Measurements from ENCODE around the gene GTPBP2. TPM values are rescaled to one million over a fixed set of nuclear protein-coding genes. Genes with fewer than 3 reads are reported as not detected.

The GTPBP2 gene
- total and polyA plus RNA-seq, 10 donors: 29.6 to 100 (median 59.9) TPM

DNA sequence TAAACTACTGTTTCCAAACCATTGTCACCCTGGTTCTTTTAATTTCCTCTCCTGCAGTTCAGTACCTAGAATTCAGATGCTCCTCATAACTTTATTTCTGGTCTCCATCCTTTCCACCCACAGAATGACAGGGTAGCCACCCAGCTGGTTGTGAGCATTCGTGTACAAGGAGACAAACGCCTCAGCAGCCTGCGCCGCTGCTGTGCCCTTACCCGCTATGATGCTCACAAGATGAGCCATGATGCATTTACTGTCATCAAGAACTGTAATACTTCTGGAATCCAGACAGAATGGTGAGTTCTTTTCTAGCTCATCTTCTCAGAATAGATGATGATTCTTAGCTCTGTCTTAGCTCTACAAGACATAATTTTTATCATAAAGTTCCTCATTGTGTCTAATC lies 18.6 kb downstream of the GTPBP2 start:
- no peaks in the 10 kb centered on the region for H3K27me3 ChIP-seq (replicated peaks in 1 of 7)
- H3K9me3 ChIP-seq: no peaks in the 10 kb centered on the region
- no peak for DNase-seq
- peaks cover 2 to 87% (median 63%) of the 10 kb centered on the region in 6 donors for H3K36me3 ChIP-seq
- intact Hi-C loops (cut with DNase I; ENCODE audit: low total_unique reads): no loop called here
- 91 to 100% (median 97%) methylated on average over 5 of the region's 5 CpGs for WGBS, 5 donors
- no peak overlapping the region for H3K27ac ChIP-seq
- peaks cover 0 to 14% (median 8%) of the 10 kb centered on the region in 6 donors for H3K4me1 ChIP-seq
- TF ChIP-seq POLR2A (IDR thresholded peaks at IDR 0.05): no peak
- no peak for TF ChIP-seq POLR2AphosphoS5 (IDR thresholded peaks at IDR 0.05)
- TF ChIP-seq, protein P1, sequence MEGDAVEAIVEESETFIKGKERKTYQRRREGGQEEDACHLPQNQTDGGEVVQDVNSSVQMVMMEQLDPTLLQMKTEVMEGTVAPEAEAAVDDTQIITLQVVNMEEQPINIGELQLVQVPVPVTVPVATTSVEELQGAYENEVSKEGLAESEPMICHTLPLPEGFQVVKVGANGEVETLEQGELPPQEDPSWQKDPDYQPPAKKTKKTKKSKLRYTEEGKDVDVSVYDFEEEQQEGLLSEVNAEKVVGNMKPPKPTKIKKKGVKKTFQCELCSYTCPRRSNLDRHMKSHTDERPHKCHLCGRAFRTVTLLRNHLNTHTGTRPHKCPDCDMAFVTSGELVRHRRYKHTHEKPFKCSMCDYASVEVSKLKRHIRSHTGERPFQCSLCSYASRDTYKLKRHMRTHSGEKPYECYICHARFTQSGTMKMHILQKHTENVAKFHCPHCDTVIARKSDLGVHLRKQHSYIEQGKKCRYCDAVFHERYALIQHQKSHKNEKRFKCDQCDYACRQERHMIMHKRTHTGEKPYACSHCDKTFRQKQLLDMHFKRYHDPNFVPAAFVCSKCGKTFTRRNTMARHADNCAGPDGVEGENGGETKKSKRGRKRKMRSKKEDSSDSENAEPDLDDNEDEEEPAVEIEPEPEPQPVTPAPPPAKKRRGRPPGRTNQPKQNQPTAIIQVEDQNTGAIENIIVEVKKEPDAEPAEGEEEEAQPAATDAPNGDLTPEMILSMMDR (IDR thresholded peaks at IDR 0.05 in 8 of 11, conservative IDR thresholded peaks at IDR 0.05 in 3 of 11): no peak
- H3K4me3 ChIP-seq: no peak overlapping the region

DNA sequence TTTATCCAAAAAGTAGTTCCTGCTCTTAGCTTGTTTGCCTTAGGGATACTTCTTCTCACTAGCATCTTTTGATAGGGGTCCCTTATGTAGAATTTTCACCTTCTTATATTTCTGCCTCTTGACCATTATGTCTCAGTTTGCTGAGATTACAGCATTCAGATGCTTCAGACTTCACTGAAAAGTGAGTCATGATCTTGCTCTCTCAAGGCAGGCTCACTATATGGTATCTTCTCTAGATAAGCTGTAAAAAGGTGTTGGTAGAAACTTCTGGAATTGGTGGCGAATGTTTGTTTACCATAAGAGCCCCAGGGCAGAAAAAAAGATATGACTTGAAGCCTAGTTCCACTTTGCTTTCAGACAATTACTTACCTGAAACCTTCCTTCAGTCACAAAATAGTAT lies 19.7 kb downstream of the GTPBP2 start:
- H3K27ac ChIP-seq: no peak overlapping the region
- intact Hi-C loops (cut with DNase I; ENCODE audit: low total_unique reads): loop anchor here (5.0 kb wide), 1 partner anchor 468 kb away; no protein-coding TSS in a partner anchor
- no peak for DNase-seq
- H3K27me3 ChIP-seq (replicated peaks in 1 of 7): no peaks in the 10 kb centered on the region
- H3K9me3 ChIP-seq: no peaks in the 10 kb centered on the region
- TF ChIP-seq, protein P1 (IDR thresholded peaks at IDR 0.05 in 8 of 11, conservative IDR thresholded peaks at IDR 0.05 in 3 of 11): no peak
- TF ChIP-seq POLR2AphosphoS5 (IDR thresholded peaks at IDR 0.05) (no peak), POLR2A (IDR thresholded peaks at IDR 0.05) (no peak)
- peaks cover 0 to 14% (median 8%) of the 10 kb centered on the region in 6 donors for H3K4me1 ChIP-seq
- no peak overlapping the region for H3K4me3 ChIP-seq
- WGBS, 5 donors: 92 to 100% (median 97%) methylated on average over 1 of the region's 1 CpG
- H3K36me3 ChIP-seq: peaks cover 3 to 87% (median 65%) of the 10 kb centered on the region in 6 donors

DNA sequence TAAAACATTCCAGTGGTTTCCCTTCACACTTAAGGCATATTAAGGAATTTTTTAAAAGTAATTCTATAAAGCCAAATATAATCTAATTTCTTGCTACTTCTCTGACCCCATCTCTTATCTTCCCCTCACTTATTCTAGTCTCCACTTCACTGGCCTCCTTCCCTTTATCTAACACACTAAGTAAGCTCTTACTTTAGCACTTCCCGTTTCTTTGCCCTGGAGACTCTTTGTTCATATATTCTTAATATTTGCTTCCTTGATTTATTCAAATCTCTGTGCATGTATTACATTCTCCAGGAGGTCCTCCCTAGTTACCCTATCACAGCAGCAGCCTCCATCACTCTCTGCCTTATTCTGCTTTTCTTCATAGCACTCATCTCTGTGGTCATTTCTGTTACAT lies 20.3 kb downstream of the GTPBP2 start:
- H3K4me3 ChIP-seq: no peak overlapping the region
- H3K36me3 ChIP-seq: peaks cover 3 to 87% (median 65%) of the 10 kb centered on the region in 6 donors
- WGBS, 5 donors: 45 to 63% (median 53%) methylated on average over 1 of the region's 1 CpG
- no peaks in the 10 kb centered on the region for H3K27me3 ChIP-seq (replicated peaks in 1 of 7)
- TF ChIP-seq POLR2AphosphoS5 (IDR thresholded peaks at IDR 0.05): no peak
- TF ChIP-seq, protein P1 (IDR thresholded peaks at IDR 0.05 in 8 of 11, conservative IDR thresholded peaks at IDR 0.05 in 3 of 11): no peak
- no peak for TF ChIP-seq POLR2A (IDR thresholded peaks at IDR 0.05)
- intact Hi-C loops (cut with DNase I; ENCODE audit: low total_unique reads): loop anchor here (5.0 kb wide), 1 partner anchor 468 kb away; no protein-coding TSS in a partner anchor
- H3K4me1 ChIP-seq: peaks cover 0 to 14% (median 8%) of the 10 kb centered on the region in 6 donors
- no peaks in the 10 kb centered on the region for H3K9me3 ChIP-seq
- no peak for DNase-seq
- H3K27ac ChIP-seq: peak overlapping the region in 2 of 8 donors; percentile 25 to 36

DNA sequence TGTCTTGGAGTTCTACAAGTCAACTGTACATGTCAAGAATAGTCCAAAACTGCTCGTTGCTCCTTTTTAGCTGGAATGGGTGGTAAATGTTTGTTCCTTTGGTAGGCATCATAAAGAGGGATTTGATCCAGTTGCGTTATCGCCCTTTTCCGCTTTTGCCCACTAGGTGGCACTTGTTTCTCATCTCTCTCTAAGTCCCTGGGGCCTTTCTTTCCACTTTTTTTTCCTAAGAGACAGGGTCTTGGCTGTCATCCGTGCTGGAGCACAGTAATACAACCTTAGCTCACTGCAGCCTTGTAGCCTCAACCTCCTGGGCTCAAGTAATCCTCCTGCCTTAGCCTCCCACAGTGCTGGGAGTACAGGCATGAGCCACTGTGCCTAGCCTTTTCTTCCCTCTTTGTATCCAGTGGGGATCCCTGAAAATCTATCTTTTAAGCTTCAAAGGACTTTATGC lies 20.7 kb downstream of the GTPBP2 start:
- H3K4me3 ChIP-seq: no peak overlapping the region
- H3K27ac ChIP-seq: peak overlapping the region in 2 of 8 donors; percentile 25 to 36
- TF ChIP-seq, protein P1 (IDR thresholded peaks at IDR 0.05 in 8 of 11, conservative IDR thresholded peaks at IDR 0.05 in 3 of 11): peak; percentile 30 to 86 (median 77)
- TF ChIP-seq POLR2A (IDR thresholded peaks at IDR 0.05) (no peak), POLR2AphosphoS5 (IDR thresholded peaks at IDR 0.05) (no peak)
- peaks cover 3 to 87% (median 65%) of the 10 kb centered on the region in 6 donors for H3K36me3 ChIP-seq
- intact Hi-C loops (cut with DNase I; ENCODE audit: low total_unique reads): loop anchor here (5.0 kb wide), 1 partner anchor 469 kb away; no protein-coding TSS in a partner anchor
- no peak for DNase-seq
- H3K9me3 ChIP-seq: no peaks in the 10 kb centered on the region
- H3K27me3 ChIP-seq (replicated peaks in 1 of 7): no peaks in the 10 kb centered on the region
- peaks cover 0 to 14% (median 8%) of the 10 kb centered on the region in 6 donors for H3K4me1 ChIP-seq
- WGBS, 5 donors: 4 to 12% (median 8%) methylated on average over 5 of the region's 5 CpGs
